ENCODE measurements around the gene DEDD2. TPM values are rescaled to one million over a fixed set of nuclear protein-coding genes. Genes with fewer than 3 reads are reported as not detected.

The DEDD2 gene
- polyA plus RNA-seq, 3 donors = 125 to 141 (median 133) TPM

- peak within 1 kb of the TSS; percentile 95 to 99 for H3K4me3 Mint-ChIP-seq
- H3K79me2 ChIP-seq (ENCODE audit: insufficient read depth, low read length) = peaks cover 52% of the 10 kb centered on the region
Observed at GRCh38 chr19:42242512-42243409, 25.3 kb upstream of the DEDD2 start, which contains the start of gene GSK3A. GSK3A (minus strand) TSS chr19:42242602; CDS start chr19:42242465, 137 bp downstream.

More at GRCh38 chr19:42242512-42243409, 25.3 kb upstream of the DEDD2 start, which contains the start of gene GSK3A:
- H3K9ac ChIP-seq (ENCODE audit: insufficient read depth, low read length, poor library complexity, severe bottlenecking) = peak within 1 kb of the TSS; percentile 88
- H3K27me3 Mint-ChIP-seq (ENCODE audit: low read depth in 3 of 3) = peaks cover 0 to 3% (median 3%) of the 10 kb centered on the region in 3 donors
- no peaks in the 10 kb centered on the region for H3K9me3 ChIP-seq (replicated peaks in 1 of 2; ENCODE audit: control insufficient read depth in 1 of 2, insufficient read depth in 1 of 2, low read length in 2 of 2)
- H3K36me3 Mint-ChIP-seq = peaks cover 15 to 32% of the 10 kb centered on the region in 2 donors
- peak within 1 kb of the TSS; percentile 79 to 96 (median 85) for H3K4me3 ChIP-seq (replicated peaks in 1 of 3; ENCODE audit: low read depth in 2 of 3, low read length in 3 of 3)
- peaks cover 52% of the 10 kb centered on the region for H4K20me1 ChIP-seq (ENCODE audit: insufficient read depth, low read length)
- H3K4me2 ChIP-seq (replicated peaks; ENCODE audit: extremely low read depth, low read length, poor library complexity, severe bottlenecking) = peak within 1 kb of the TSS; percentile 90
- peak; percentile 98 to 99 (median 98) for DNase-seq
- under 1% methylated on average over 76 of the region's 76 CpGs for WGBS (ENCODE audit: insufficient coverage)
- intact Hi-C loops (cut with micrococcal nuclease) = loop anchor here (1.0 to 10.0 kb wide), 5 partner anchors 26 to 135 kb away; partner anchors contain the start of gene POU2F2 (in 1 of the 2)
- H3K27ac Mint-ChIP-seq = peak within 1 kb of the TSS; percentile 94 to 98 (median 96)
- peak within 1 kb of the TSS; percentile 61 to 81 for H3K27ac ChIP-seq (ENCODE audit: low read depth in 1 of 2, low read length in 2 of 2)
- H3K4me1 ChIP-seq (ENCODE audit: control insufficient read depth in 1 of 2, insufficient read depth in 2 of 2, low read length in 2 of 2) = peaks cover 37 to 45% of the 10 kb centered on the region in 2 donors
- peak within 1 kb of the TSS; percentile 76 for H2AFZ ChIP-seq (ENCODE audit: insufficient read depth, low read depth, low read length, poor library complexity, severe bottlenecking)
- no peaks in the 10 kb centered on the region for H3K9me3 Mint-ChIP-seq
- peaks cover 56% of the 10 kb centered on the region for H3K4me1 Mint-ChIP-seq
- no peaks in the 10 kb centered on the region for H3K27me3 ChIP-seq (ENCODE audit: control insufficient read depth in 2 of 2, insufficient read depth in 2 of 2, low read length in 2 of 2)
- H3K36me3 ChIP-seq (replicated peaks in 1 of 2; ENCODE audit: control insufficient read depth in 1 of 2, insufficient read depth in 2 of 2, low read length in 2 of 2) = peaks cover 15 to 19% of the 10 kb centered on the region in 2 donors
- TF ChIP-seq CTCF (IDR thresholded peaks at IDR 0.05) = no peak
